BJ (cell line): ENCODE data around the gene SLC7A7. TPM values are rescaled to one million over a fixed set of nuclear protein-coding genes. Genes with fewer than 3 reads are reported as not detected.
A peak's percentile ranks its signal among the peaks of the same experiment; 100 is the strongest.

ENCODE experiments used
- CTCF ChIA-PET: fragments of 350-600 bp; formaldehyde crosslinking; extraction: SDS; loops from one replicate; lab custom pipeline; 2021; ENCODE audit warnings: antibody characterized with exemption, inconsistent platforms; lab: Yijun Ruan, JAX
- POLR2A ChIA-PET: fragments of 300-600 bp; sonication (Branson Sonifier 250); formaldehyde crosslinking; extraction: SDS; loops from one replicate; lab custom pipeline; 2021; ENCODE audit warnings: antibody characterized with exemption; lab: Charles Lee
- DNase-seq: peaks from one replicate; pipeline ENCODE4 v3.0.0-alpha.2; 2011; ENCODE audit warnings: low read depth
- H3K27me3 ChIP-seq: 2 replicates; pipeline ENCODE4 v1.6.0; 2011; ENCODE audit warnings: low read length; ENCODE audit not compliant: control insufficient read depth, insufficient read depth
- H3K36me3 ChIP-seq: 2 replicates; pipeline ENCODE4 v1.5.1; 2011; ENCODE audit warnings: low read length; ENCODE audit not compliant: control insufficient read depth, insufficient read depth
- H3K4me3 ChIP-seq: 2 replicates; pipeline ENCODE4 v1.5.1; 2011; ENCODE audit warnings: low read depth, mild to moderate bottlenecking, control low read depth, low read length
- polyA plus RNA-seq: library from polyadenylated mRNA; depleted of rRNA; stranded (reverse); fragments of >200 nt; gene quantifications from 2 replicates; pipeline ENCODE4 v1.2.3, GENCODE V29; 2011
- TF ChIP-seq, protein P1 (sequence below): IDR thresholded peaks from 2 replicates; pipeline ENCODE4 v1.5.1; 2011; ENCODE audit warnings: low read depth, mild to moderate bottlenecking, control low read depth, inconsistent platforms, low read length, moderate library complexity; ENCODE audit not compliant: insufficient read depth

SLC7A7 gene
- polyA plus RNA-seq, 1 experiment = 7.5 TPM

DNA sequence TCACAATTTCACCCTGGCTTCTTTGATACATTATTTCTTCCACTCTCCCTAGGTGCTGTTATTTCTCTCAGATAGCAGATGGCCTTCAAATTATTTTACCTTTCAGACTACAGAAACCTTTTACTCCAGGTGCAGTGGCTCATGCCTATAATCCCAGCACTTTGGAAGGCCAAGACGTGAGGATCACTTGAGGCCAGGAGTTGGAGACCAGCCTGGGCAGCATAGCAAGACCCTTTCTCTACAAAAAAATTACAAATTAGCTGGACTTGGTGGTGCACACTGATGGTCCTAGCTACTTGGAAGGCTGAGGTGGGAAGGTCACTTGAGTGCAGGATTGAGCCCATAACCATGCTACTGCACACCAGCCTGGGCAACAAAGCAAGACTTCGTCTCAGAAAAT is 23.1 kb downstream of the SLC7A7 start:
- TF ChIP-seq, protein P1, sequence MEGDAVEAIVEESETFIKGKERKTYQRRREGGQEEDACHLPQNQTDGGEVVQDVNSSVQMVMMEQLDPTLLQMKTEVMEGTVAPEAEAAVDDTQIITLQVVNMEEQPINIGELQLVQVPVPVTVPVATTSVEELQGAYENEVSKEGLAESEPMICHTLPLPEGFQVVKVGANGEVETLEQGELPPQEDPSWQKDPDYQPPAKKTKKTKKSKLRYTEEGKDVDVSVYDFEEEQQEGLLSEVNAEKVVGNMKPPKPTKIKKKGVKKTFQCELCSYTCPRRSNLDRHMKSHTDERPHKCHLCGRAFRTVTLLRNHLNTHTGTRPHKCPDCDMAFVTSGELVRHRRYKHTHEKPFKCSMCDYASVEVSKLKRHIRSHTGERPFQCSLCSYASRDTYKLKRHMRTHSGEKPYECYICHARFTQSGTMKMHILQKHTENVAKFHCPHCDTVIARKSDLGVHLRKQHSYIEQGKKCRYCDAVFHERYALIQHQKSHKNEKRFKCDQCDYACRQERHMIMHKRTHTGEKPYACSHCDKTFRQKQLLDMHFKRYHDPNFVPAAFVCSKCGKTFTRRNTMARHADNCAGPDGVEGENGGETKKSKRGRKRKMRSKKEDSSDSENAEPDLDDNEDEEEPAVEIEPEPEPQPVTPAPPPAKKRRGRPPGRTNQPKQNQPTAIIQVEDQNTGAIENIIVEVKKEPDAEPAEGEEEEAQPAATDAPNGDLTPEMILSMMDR = no peak
- CTCF ChIA-PET = interaction anchor here (1.5 kb wide), 1 partner anchor 11 kb away, joined by 3 read pairs; no protein-coding TSS in a partner anchor
- POLR2A ChIA-PET = no interaction called here
- H3K4me3 ChIP-seq = no peak overlapping the region
- H3K36me3 ChIP-seq = no peaks in the 10 kb centered on the region
- DNase-seq = no peak
- H3K27me3 ChIP-seq = no peaks in the 10 kb centered on the region; the same call in none of the 2 replicates

DNA sequence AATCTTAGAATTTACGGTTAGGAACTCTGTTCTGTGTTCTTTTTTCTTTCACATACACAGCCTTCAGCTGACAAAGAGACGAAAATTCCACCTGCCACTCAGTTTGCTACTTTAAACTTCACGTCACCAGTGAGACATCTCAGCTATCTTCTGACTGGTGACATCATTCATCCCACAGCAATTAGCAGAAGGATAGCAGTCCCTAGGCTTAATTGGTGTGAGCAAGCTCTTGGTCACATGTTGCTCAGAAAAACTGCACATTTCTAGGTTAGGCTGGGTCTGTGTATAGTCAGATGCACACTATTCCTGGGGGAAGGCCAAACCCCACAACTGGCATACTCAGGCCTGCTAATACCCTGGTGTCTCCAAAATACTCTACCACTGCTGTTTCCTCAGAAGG is 23.9 kb downstream of the SLC7A7 start:
- no peaks in the 10 kb centered on the region; the same call in 1 of the 2 replicates for H3K27me3 ChIP-seq
- ChIA-PET POLR2A (no interaction called here), CTCF (interaction anchor here (0.8 to 1.5 kb wide), 3 partner anchors 10 to 31 kb away, joined by 3 read pairs; no protein-coding TSS in a partner anchor)
- no peak overlapping the region for H3K4me3 ChIP-seq
- DNase-seq = peak; percentile 41
- H3K36me3 ChIP-seq = no peaks in the 10 kb centered on the region
- TF ChIP-seq, protein P1 = no peak

DNA sequence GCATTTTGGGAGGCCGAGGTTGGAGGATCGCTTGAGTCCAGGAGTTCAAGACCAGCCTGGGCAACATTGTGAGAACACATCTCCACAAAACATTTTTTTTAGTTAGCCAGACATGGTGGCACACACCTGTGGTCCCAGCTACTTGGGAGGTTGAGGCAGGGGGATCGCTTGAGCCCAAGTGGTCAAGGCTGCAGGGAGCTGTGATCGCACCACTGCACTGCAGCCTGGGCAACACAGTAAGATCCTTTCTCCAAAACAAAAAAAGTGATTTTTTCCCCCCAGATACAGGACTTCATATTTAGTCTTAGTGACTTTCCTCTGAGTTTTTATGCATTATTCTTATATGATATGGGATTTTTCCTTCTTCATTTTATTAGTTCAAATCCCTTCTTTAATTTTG is 28.6 kb downstream of the SLC7A7 start:
- TF ChIP-seq, protein P1 = no peak
- H3K27me3 ChIP-seq = no peaks in the 10 kb centered on the region
- no peaks in the 10 kb centered on the region for H3K36me3 ChIP-seq
- ChIA-PET CTCF (interaction anchor here (1.1 kb wide), 1 partner anchor 66 kb away, joined by 3 read pairs; no protein-coding TSS in a partner anchor), POLR2A (no interaction called here)
- no peak overlapping the region for H3K4me3 ChIP-seq
- DNase-seq = no peak

DNA sequence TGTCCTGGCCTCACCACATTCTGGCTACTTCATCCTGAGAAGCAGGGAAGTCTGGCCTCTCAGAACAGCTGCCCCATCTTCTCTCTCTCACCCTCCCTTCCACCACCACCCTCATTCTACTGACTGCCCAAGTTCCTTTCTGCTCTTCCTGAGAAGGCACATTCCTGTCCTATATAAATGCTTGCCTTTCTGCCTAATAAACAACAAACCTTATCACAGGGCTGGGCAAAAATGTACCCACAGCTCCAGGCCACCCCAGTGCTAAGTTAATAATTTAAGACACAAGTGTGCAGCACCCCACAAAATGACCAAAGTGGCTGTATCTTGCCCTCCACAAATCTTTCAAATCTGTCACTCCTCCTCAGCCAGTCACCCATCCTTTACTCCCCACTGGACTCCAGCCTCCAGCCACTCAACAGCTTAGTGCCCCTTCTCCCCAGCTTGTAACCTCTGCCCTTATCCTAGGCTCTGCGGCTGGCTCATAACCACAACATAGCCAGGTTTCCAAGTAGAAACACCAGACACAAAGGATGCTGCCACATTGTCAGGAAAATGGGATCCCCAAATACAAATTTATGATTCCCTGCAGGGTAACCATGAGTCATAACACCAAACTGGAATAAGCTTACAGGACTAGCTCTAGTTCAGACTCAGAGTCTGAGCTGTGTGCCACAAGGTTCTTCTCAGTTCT is 33.8 kb downstream of the SLC7A7 start:
- H3K4me3 ChIP-seq = no peak overlapping the region
- no peaks in the 10 kb centered on the region for H3K27me3 ChIP-seq
- no peak for DNase-seq
- ChIA-PET POLR2A (interaction anchor here (0.6 kb wide), 1 partner anchor 199 kb away, joined by 8 read pairs; no protein-coding TSS in a partner anchor), CTCF (interaction anchor here (0.6 to 2.0 kb wide), 5 partner anchors 11 to 73 kb away, joined by 3 to 5 read pairs (median 5); no protein-coding TSS in a partner anchor)
- TF ChIP-seq, protein P1 = no peak
- no peaks in the 10 kb centered on the region for H3K36me3 ChIP-seq

DNA sequence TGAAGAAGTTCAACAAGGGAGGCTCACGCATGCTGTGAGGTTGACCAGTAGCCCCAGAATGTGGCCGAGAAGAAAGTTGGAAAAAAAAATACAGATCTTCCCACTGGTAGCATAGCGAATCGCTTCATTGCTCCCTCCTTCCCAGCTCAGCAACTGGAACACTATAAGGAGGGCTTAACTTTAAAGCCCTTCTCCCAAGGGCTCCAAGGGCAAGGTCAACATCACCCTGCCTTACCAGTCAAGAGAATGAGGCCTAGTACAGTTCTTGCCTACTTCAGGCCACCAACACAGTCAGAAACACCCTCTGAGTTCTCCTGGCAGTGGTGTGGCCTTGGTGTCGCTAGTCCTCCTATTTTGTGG is 34.3 kb downstream of the SLC7A7 start:
- ChIA-PET POLR2A (no interaction called here), CTCF (interaction anchor here (0.6 to 2.0 kb wide), 6 partner anchors 11 to 211 kb away, joined by 3 to 5 read pairs (median 4); no protein-coding TSS in a partner anchor)
- TF ChIP-seq, protein P1 = no peak
- DNase-seq = no peak
- H3K36me3 ChIP-seq = no peaks in the 10 kb centered on the region
- no peak overlapping the region for H3K4me3 ChIP-seq
- H3K27me3 ChIP-seq = no peaks in the 10 kb centered on the region
